Stimulated activated CD4-positive, alpha-beta T cell treated with anti-CD3 and anti-CD28 coated beads, TNF-alpha, amount 100 ng/mL, for 24 hours (primary cell): ENCODE measurements around the gene PAMR1.

Experiments
- DNase-seq, 3 experiments: peaks; one replicate each; pipeline ENCODE4 v3.0.0-alpha.2; 2020; ENCODE audit warnings: low read depth in 3 of 3

Gene PAMR1

GRCh38 chr11:35458846-35459245, 66.6 kb downstream of the PAMR1 start:
- DNase-seq, result no peak

- DNase-seq, result no peak
Measured at GRCh38 chr11:35454362-35454761, 71.1 kb downstream of the PAMR1 start.

- DNase-seq, result no peak
Measured at GRCh38 chr11:35436581-35437250, 88.7 kb downstream of the PAMR1 start.

- DNase-seq, result no peak
Measured at GRCh38 chr11:35433588-35433987, 91.8 kb downstream of the PAMR1 start.

- DNase-seq, result no peak
Measured at GRCh38 chr11:35432464-35432863, 93.0 kb downstream of the PAMR1 start.

GRCh38 chr11:35427071-35427470, 98.3 kb downstream of the PAMR1 start:
- no peak for DNase-seq

- no peak for DNase-seq
Measured at GRCh38 chr11:35426351-35426750, 99.1 kb downstream of the PAMR1 start.

GRCh38 chr11:35425603-35426212, 99.7 kb downstream of the PAMR1 start:
- no peak for DNase-seq

GRCh38 chr11:35424157-35424940, 101.1 kb downstream of the PAMR1 start:
- DNase-seq, result no peak

- DNase-seq, result no peak
Measured at GRCh38 chr11:35420371-35420770, 105.0 kb downstream of the PAMR1 start.

GRCh38 chr11:35419830-35420333, 105.5 kb downstream of the PAMR1 start:
- no peak for DNase-seq

- no peak for DNase-seq
Measured at GRCh38 chr11:35419184-35419829, 106.1 kb downstream of the PAMR1 start, which contains the start of gene SLC1A2. TSS of gene SLC1A2 (minus strand) at chr11:35419558. CDS start at chr11:35418966, 592 bp downstream.

- no peak for DNase-seq
Measured at GRCh38 chr11:35418282-35419183, 106.9 kb downstream of the PAMR1 start.

- no peak for DNase-seq
Measured at GRCh38 chr11:35415487-35415886, 109.9 kb downstream of the PAMR1 start.

- DNase-seq, result no peak
Measured at GRCh38 chr11:35414776-35415175, 110.6 kb downstream of the PAMR1 start.

GRCh38 chr11:35414311-35414710, 111.1 kb downstream of the PAMR1 start:
- DNase-seq, result no peak

- DNase-seq, result no peak
Measured at GRCh38 chr11:35413598-35413997, 111.8 kb downstream of the PAMR1 start.

- no peak for DNase-seq
Measured at GRCh38 chr11:35412285-35412684, 113.1 kb downstream of the PAMR1 start.

- DNase-seq, result no peak
Measured at GRCh38 chr11:35407041-35407440, 118.4 kb downstream of the PAMR1 start.

GRCh38 chr11:35404388-35404775, 121.0 kb downstream of the PAMR1 start:
- no peak for DNase-seq

- no peak for DNase-seq
Measured at GRCh38 chr11:35403765-35404387, 121.5 kb downstream of the PAMR1 start.
